ENCODE results near the gene CBX1. TPM values are rescaled to one million over a fixed set of nuclear protein-coding genes. Genes with fewer than 3 reads are reported as not detected.

CBX1 gene
- total and polyA plus RNA-seq, 2 donors (not counting 3 experiments of a cell fraction or from before 2014, with no cell fraction given): 20.4 to 95.2 TPM

DNA sequence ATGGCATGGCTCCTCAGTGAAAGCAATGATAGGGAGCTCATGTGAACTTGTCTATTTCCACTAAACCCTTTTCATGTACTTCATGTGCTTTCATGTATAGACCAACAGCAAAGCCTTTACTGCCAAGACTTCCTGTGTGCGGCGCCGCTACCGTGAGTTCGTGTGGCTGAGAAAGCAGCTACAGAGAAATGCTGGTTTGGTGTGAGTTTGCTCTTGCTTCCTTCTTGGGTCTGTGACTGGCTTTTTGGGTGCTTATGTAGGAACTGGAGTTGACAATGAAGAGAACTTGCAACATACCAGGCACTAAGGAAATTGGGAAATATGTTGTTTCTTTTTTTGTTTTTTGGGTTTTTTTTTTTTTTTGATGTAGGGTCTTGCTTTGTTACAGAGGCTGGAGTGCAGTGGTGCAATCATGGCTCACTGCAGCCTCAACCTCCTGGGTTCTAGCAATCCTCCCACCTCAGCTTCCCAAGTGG is 12.0 kb upstream of the CBX1 start:
- Histone ChIP-seq H3K4me2 (ENCODE audit: insufficient read depth, low read length) (no peak overlapping the region), H2AFZ (ENCODE audit: low read depth, low read length) (no peak overlapping the region), H3K27ac (ENCODE audit: insufficient read depth, low read depth, low read length) (no peak overlapping the region), H3K27me3 (ENCODE audit: control insufficient read depth in 2 of 2, insufficient read depth in 2 of 2, low read length in 2 of 2) (no peaks in the 10 kb centered on the region), H3K9me3 (replicated peaks; ENCODE audit: control insufficient read depth, insufficient read depth, low read length) (no peaks in the 10 kb centered on the region), H3K36me3 (ENCODE audit: control insufficient read depth in 2 of 2, extremely low read depth in 1 of 2, insufficient read depth in 2 of 2, low read length in 2 of 2) (peaks cover 0 to 14% of the 10 kb centered on the region in 2 experiments), H3K79me2 (ENCODE audit: control insufficient read depth, insufficient read depth, low read length) (peaks cover 34% of the 10 kb centered on the region), H3K4me3 (replicated peaks in 1 of 3; ENCODE audit: insufficient read depth in 1 of 3, low read depth in 1 of 3, low read length in 3 of 3) (no peak overlapping the region), H3K9me1 (replicated peaks; ENCODE audit: control insufficient read depth, extremely low read depth, insufficient read depth, low read length) (no peaks in the 10 kb centered on the region), H4K20me1 (replicated peaks; ENCODE audit: control insufficient read depth, extremely low read depth, insufficient read depth, low read length) (no peaks in the 10 kb centered on the region), H3K9ac (replicated peaks; ENCODE audit: extremely low read depth, insufficient read depth, low read length) (no peak overlapping the region), H3K4me1 (ENCODE audit: control insufficient read depth, extremely low read depth, insufficient read depth, low read length) (peaks cover 6% of the 10 kb centered on the region)
- BruUV-seq (replicated peaks): no TSS peak
- no peak for FAIRE-seq
- no peak for TF ChIP-seq FOS (IDR thresholded peaks at IDR 0.05; ENCODE audit: borderline replicate concordance, insufficient read depth, low read length)
- TF ChIP-seq JUN (IDR thresholded peaks at IDR 0.05; ENCODE audit: borderline replicate concordance, insufficient read depth, insufficient read length, low read depth): no peak
- no peak for TF ChIP-seq GATA2 (IDR thresholded peaks at IDR 0.05; ENCODE audit: insufficient read depth, insufficient read length, low read depth, low read length)
- no peak for TF ChIP-seq POLR2A (IDR thresholded peaks at IDR 0.05; ENCODE audit: low read depth, low read length)
- no peak for TF ChIP-seq MYC (IDR thresholded peaks at IDR 0.05; ENCODE audit: low read depth, low read length)
- TF ChIP-seq EZH2 (IDR thresholded peaks at IDR 0.05; ENCODE audit: borderline replicate concordance, low read depth, low read length, severe bottlenecking): no peak
- TF ChIP-seq, protein P1, sequence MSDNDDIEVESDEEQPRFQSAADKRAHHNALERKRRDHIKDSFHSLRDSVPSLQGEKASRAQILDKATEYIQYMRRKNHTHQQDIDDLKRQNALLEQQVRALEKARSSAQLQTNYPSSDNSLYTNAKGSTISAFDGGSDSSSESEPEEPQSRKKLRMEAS (IDR thresholded peaks at IDR 0.05; ENCODE audit: insufficient read depth, insufficient read length): no peak
- TF ChIP-seq POLR2AphosphoS5 (IDR thresholded peaks at IDR 0.05; ENCODE audit: insufficient read depth, low read depth, low read length): no peak
- TF ChIP-seq, protein P2, sequence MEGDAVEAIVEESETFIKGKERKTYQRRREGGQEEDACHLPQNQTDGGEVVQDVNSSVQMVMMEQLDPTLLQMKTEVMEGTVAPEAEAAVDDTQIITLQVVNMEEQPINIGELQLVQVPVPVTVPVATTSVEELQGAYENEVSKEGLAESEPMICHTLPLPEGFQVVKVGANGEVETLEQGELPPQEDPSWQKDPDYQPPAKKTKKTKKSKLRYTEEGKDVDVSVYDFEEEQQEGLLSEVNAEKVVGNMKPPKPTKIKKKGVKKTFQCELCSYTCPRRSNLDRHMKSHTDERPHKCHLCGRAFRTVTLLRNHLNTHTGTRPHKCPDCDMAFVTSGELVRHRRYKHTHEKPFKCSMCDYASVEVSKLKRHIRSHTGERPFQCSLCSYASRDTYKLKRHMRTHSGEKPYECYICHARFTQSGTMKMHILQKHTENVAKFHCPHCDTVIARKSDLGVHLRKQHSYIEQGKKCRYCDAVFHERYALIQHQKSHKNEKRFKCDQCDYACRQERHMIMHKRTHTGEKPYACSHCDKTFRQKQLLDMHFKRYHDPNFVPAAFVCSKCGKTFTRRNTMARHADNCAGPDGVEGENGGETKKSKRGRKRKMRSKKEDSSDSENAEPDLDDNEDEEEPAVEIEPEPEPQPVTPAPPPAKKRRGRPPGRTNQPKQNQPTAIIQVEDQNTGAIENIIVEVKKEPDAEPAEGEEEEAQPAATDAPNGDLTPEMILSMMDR (IDR thresholded peaks at IDR 0.05; ENCODE audit: extremely low read depth in 1 of 2, insufficient read depth in 1 of 2, low read depth in 1 of 2, low read length in 2 of 2): no peak
- ChIA-PET CTCF (no interaction called here), POLR2A (no interaction called here)
- dilution Hi-C loops (cut with MboI; ENCODE audit: extremely low pct_ligation_motif_present, low sequenced_read_pairs): no loop called here
- no peak for DNase-seq (ENCODE audit: low read depth, low spot score)
- intact Hi-C loops (cut with micrococcal nuclease): no loop called here
